ENCODE measurements around the gene SLIT3. TPM values are rescaled to one million over a fixed set of nuclear protein-coding genes. Genes with fewer than 3 reads are reported as not detected.

Gene SLIT3
- total RNA-seq, 1 experiment from 2014 or later = 0.10 TPM

DNA sequence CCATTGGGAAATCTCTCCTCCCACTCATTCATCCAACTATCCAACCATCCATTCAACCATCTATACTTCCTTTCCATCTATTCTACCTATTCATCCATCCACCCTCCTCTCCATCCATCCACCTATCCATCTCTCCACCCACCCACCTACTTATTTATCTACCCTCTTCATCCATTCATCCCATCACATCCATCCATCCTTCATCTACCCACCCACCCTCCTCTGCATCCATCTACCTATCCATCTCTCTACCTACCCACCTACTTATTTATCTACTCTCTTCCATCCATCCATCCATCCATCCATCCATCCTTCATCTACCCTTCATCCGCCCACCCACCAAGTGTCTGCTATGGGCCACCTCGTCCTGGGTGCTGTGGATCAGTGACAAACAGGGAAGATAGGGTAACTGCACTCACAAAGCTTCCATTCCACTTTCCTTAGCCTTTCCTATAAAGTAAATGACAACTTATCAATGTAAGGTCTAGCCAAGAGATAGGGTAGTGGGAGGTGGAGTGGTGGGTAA lies 625.0 kb downstream of the SLIT3 start:
- DNase-seq (ENCODE audit: low read depth, low spot score) = no peak
- no peak overlapping the region for H3K4me2 ChIP-seq (ENCODE audit: low read length)
- H3K4me1 ChIP-seq (ENCODE audit: control insufficient read depth in 1 of 2, insufficient read depth in 2 of 2, low read length in 2 of 2) = no peaks in the 10 kb centered on the region
- RAD21 ChIA-PET (ENCODE audit: low non-redundant PET in 1 of 2, low total read pairs in 2 of 2, uncharacterized antibody in 2 of 2, unreplicated experiment in 2 of 2) = no interaction called here
- BruUV-seq (replicated peaks) = no TSS peak
- H3K9me2 ChIP-seq (ENCODE audit: insufficient read depth) = no peaks in the 10 kb centered on the region
- no peaks in the 10 kb centered on the region for H4K20me1 ChIP-seq (ENCODE audit: insufficient read depth)
- H3K36me3 ChIP-seq (ENCODE audit: control insufficient read depth in 1 of 2, insufficient read depth in 2 of 2, low read length in 2 of 2) = no peaks in the 10 kb centered on the region
- TF ChIP-seq SIN3A (IDR thresholded peaks at IDR 0.05; ENCODE audit: low read depth) (no peak), EZH2phosphoT487 (IDR thresholded peaks at IDR 0.05; ENCODE audit: borderline replicate concordance) (no peak), TCF7L2 (IDR thresholded peaks at IDR 0.05; ENCODE audit: borderline replicate concordance, extremely low read depth, insufficient read depth, insufficient read length) (no peak), EGR1 (IDR thresholded peaks at IDR 0.05; ENCODE audit: low read depth) (no peak), ZFX (IDR thresholded peaks at IDR 0.05) (no peak), JUND (IDR thresholded peaks at IDR 0.05) (no peak), SP1 (IDR thresholded peaks at IDR 0.05; ENCODE audit: low read depth) (no peak), CBX3 (IDR thresholded peaks at IDR 0.05; ENCODE audit: low read depth) (no peak), SRF (IDR thresholded peaks at IDR 0.05; ENCODE audit: low read depth) (no peak)
- TF ChIP-seq, protein P1, sequence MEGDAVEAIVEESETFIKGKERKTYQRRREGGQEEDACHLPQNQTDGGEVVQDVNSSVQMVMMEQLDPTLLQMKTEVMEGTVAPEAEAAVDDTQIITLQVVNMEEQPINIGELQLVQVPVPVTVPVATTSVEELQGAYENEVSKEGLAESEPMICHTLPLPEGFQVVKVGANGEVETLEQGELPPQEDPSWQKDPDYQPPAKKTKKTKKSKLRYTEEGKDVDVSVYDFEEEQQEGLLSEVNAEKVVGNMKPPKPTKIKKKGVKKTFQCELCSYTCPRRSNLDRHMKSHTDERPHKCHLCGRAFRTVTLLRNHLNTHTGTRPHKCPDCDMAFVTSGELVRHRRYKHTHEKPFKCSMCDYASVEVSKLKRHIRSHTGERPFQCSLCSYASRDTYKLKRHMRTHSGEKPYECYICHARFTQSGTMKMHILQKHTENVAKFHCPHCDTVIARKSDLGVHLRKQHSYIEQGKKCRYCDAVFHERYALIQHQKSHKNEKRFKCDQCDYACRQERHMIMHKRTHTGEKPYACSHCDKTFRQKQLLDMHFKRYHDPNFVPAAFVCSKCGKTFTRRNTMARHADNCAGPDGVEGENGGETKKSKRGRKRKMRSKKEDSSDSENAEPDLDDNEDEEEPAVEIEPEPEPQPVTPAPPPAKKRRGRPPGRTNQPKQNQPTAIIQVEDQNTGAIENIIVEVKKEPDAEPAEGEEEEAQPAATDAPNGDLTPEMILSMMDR (IDR thresholded peaks at IDR 0.05 in 2 of 3, conservative IDR thresholded peaks at IDR 0.05 in 1 of 3; ENCODE audit: borderline replicate concordance in 1 of 3, insufficient read depth in 1 of 3, low read depth in 2 of 3, low read length in 2 of 3) = no peak
- TF ChIP-seq, protein P2, sequence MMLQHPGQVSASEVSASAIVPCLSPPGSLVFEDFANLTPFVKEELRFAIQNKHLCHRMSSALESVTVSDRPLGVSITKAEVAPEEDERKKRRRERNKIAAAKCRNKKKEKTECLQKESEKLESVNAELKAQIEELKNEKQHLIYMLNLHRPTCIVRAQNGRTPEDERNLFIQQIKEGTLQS (IDR thresholded peaks at IDR 0.05) = no peak
- TF ChIP-seq, protein P3, sequence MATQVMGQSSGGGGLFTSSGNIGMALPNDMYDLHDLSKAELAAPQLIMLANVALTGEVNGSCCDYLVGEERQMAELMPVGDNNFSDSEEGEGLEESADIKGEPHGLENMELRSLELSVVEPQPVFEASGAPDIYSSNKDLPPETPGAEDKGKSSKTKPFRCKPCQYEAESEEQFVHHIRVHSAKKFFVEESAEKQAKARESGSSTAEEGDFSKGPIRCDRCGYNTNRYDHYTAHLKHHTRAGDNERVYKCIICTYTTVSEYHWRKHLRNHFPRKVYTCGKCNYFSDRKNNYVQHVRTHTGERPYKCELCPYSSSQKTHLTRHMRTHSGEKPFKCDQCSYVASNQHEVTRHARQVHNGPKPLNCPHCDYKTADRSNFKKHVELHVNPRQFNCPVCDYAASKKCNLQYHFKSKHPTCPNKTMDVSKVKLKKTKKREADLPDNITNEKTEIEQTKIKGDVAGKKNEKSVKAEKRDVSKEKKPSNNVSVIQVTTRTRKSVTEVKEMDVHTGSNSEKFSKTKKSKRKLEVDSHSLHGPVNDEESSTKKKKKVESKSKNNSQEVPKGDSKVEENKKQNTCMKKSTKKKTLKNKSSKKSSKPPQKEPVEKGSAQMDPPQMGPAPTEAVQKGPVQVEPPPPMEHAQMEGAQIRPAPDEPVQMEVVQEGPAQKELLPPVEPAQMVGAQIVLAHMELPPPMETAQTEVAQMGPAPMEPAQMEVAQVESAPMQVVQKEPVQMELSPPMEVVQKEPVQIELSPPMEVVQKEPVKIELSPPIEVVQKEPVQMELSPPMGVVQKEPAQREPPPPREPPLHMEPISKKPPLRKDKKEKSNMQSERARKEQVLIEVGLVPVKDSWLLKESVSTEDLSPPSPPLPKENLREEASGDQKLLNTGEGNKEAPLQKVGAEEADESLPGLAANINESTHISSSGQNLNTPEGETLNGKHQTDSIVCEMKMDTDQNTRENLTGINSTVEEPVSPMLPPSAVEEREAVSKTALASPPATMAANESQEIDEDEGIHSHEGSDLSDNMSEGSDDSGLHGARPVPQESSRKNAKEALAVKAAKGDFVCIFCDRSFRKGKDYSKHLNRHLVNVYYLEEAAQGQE (IDR thresholded peaks at IDR 0.05; ENCODE audit: low read depth) = no peak
- no peak overlapping the region for H3K27ac ChIP-seq (ENCODE audit: low read depth, low read length)
- POLR2A ChIA-PET = no interaction called here
- H3K79me2 ChIP-seq (ENCODE audit: insufficient read depth, low read length) = no peaks in the 10 kb centered on the region
- H3K27me3 ChIP-seq (ENCODE audit: insufficient read depth, low read length) = no peaks in the 10 kb centered on the region; the same call in 1 of the 2 replicates
- no peak overlapping the region for H3K4me3 ChIP-seq (replicated peaks in 1 of 2; ENCODE audit: low read depth in 1 of 2, low read length in 2 of 2)
- H3K9ac ChIP-seq (ENCODE audit: low read length) = no peak overlapping the region
- H3K9me3 ChIP-seq (ENCODE audit: control insufficient read depth in 1 of 2, insufficient read depth in 1 of 2, low read depth in 1 of 2, low read length in 2 of 2) = no peaks in the 10 kb centered on the region
- no peak for ATAC-seq
- intact Hi-C loops (cut with micrococcal nuclease) = no loop called here
- H2AFZ ChIP-seq (ENCODE audit: low read depth, low read length, poor library complexity, severe bottlenecking) = no peak overlapping the region
- CTCF ChIA-PET = no interaction called here

All from HCT116 (cell line).